Ramos (cell line): ENCODE results near the gene ACADVL.

Source experiments
- in situ Hi-C: fragments of 300-500 bp; cut with MboI; formaldehyde crosslinking; loops from one replicate; pipeline ENCODE4 v1.14.3; 2022; ENCODE audit warnings: low sequenced_read_pairs; ENCODE audit not compliant: unreplicated experiment

The ACADVL gene

GRCh38 chr17:7262935-7263800 is 43.4 kb downstream of the ACADVL start:
- in situ Hi-C loops: no loop called here

GRCh38 chr17:7263801-7264078 is 44.0 kb downstream of the ACADVL start:
- in situ Hi-C loops: no loop called here

DNA sequence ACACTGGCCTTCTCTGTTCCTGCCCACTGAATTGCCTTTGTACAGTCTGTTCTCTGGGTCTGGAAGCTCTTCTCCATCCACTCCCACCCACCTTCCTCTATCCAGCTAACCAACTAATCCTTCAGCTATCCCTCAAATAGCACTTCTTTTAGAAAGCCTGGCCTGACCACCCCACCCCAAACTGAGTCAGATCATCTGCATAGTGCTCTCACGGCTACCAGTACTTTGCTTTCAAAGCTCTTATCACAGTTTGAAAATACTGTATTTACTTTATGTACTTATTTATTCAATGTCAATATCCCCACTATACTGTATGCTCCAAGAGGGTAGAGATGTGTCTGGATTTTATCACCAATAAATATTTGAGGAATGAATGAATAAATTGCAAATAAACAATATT is 47.0 kb downstream of the ACADVL start:
- in situ Hi-C loops: no loop called here
